GM12873 (cell line): ENCODE data around the gene MSH4.

Source experiments
- CTCF ChIP-seq: IDR thresholded peaks from 2 replicates; pipeline ENCODE4 v1.5.1; 2012; ENCODE audit warnings: low read depth, mild to moderate bottlenecking, moderate library complexity, low read length, control low read depth; ENCODE audit not compliant: insufficient read depth; ENCODE audit errors: missing control alignments

Gene MSH4

GRCh38 chr1:75794382-75794781, 2.3 kb upstream of the MSH4 start:
- TF ChIP-seq CTCF, result no peak

- no peak for TF ChIP-seq CTCF
Measured at GRCh38 chr1:75795703-75796193, 934 bp upstream of the MSH4 start.

- no peak for TF ChIP-seq CTCF
Measured at GRCh38 chr1:75797273-75797588, 549 bp downstream of the MSH4 start.

GRCh38 chr1:75797606-75798216, 1.0 kb downstream of the MSH4 start:
- TF ChIP-seq CTCF, result no peak

- no peak for TF ChIP-seq CTCF
Measured at GRCh38 chr1:75808921-75809320, 12.2 kb downstream of the MSH4 start.

GRCh38 chr1:75811211-75811981, 14.7 kb downstream of the MSH4 start:
- no peak for TF ChIP-seq CTCF

- no peak for TF ChIP-seq CTCF
Measured at GRCh38 chr1:75812065-75812464, 15.4 kb downstream of the MSH4 start.
